GM19467 (cell line): Measurements from ENCODE around the gene EEFSEC.

Experiments
- ATAC-seq: cut with Tn5 transposase; IDR thresholded peaks from one replicate; pipeline ENCODE4 v1.9.1; 2021; ENCODE audit warnings: mild to moderate bottlenecking, moderate library complexity; ENCODE audit not compliant: unreplicated experiment

Gene EEFSEC

GRCh38 chr3:128180436-128180835 lies 27.2 kb downstream of the EEFSEC start:
- ATAC-seq, result no peak

- ATAC-seq, result no peak
Measured at GRCh38 chr3:128180913-128181312, 27.6 kb downstream of the EEFSEC start.

DNA sequence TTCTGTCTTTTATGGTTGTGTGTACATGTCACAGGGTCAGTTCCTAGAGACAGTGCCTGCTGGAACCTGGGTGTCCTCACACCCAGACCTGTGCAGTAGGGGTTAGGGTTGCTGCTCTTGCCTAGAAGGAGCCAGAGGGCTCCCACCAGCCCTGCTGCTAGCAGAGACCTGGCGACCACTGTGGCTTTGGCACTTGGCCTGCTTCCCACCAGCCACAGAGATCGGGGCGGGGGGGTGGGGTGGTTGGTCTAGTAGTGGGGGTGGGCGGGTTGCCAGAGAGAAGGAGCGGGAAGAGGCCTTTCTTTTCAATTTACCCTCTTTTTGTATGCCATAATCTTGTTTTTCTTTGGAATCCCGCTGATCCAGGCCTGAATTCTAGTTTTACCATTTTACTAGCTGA lies 29.4 kb downstream of the EEFSEC start:
- ATAC-seq, result no peak

DNA sequence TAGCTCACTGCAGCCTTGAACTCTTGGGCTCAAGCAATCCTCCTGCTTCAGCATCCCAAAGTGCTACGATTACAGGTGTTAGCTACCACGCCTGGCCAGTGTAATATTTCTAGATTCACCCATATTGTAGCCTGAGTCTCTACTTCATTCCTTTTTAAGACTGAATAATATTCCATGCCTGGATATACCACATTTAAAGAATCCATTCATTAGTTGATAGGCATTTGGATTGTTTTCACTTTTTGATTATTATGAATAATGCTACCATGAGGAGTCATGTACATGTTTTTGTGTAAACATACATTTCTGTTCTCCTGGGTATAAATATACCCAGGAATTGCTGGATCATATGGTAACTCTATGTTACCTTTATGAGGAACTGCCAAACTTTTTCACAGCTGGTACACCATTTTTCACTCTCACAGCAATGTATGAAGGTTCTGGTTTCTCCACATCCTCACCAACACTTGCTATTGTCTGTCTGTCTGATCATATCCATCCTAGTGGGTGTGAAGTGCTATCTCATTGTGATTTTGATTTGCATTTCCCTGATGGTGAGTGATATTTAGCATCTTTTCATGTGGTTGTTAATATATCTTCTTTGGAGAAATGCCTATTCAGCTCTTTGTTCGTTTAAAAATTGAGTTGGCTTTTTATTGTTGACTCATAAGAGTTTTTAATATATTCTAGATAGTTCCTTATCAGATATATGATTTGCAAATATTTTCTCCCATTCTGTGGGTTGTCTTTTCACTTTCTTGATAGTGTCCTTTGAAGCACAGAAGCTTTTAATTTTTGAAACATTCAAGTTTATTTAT lies 32.6 kb downstream of the EEFSEC start:
- no peak for ATAC-seq

- no peak for ATAC-seq
Measured at GRCh38 chr3:128187495-128187894, 34.2 kb downstream of the EEFSEC start.

DNA sequence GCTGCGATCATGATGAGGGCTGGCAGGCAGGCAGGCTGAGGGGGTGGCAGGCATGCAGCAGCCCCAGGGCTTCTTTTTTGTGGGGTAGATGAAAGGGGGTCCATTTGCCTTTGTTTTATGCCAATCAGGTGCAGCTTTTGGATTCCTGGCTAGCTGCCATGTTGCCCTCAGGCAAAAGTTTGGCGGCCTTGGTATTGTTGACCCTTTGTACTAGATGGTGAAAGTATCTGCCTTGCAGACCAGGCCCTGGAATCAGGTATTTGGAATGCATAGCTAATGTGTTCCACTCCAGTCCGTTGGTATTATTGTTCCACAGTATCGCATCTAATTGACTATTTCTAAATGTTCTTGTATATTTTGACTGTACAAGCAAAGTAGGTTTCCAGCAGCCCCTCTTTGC lies 35.0 kb downstream of the EEFSEC start:
- ATAC-seq, result no peak

DNA sequence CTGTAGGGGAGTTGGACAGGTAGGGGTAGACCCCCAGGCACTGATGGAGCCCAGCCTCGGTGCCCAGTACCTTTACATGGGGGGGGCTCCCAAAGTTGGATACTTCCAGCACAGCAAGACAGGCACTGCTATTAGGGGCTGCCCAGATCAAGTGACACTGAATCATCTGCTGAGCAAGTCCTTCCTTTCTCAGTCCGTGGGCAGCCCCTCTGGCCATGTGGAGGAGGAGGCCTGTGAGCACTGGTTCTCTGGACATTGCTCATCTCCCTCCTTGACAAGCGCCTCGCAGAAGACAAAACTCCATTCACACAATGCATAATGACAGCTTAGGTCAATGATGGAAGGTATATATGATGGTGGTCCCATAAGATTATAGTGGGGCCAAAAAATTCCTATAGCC lies 35.7 kb downstream of the EEFSEC start:
- no peak for ATAC-seq

- ATAC-seq, result no peak
Measured at GRCh38 chr3:128190501-128190900, 37.2 kb downstream of the EEFSEC start.

GRCh38 chr3:128192131-128192530 lies 38.9 kb downstream of the EEFSEC start:
- no peak for ATAC-seq

DNA sequence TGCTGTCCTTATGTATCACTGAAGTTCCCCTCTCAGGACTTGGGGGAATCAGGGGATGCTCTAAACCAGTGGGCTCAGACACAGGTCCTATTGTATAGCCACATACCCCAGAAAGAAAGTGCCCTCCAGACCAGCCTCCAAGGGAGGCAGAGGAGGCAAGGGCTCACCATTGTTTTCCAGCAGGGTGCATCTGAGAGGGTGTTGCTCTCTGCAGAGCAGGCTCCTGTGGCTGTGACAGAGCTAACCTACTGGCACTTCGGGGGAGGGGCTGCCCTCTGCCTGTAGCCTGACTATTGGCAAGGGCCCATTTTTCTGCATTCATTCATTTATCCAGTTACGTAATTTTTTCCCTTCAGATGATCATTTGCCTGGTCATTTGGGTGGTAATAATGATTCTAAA lies 39.9 kb downstream of the EEFSEC start:
- no peak for ATAC-seq

DNA sequence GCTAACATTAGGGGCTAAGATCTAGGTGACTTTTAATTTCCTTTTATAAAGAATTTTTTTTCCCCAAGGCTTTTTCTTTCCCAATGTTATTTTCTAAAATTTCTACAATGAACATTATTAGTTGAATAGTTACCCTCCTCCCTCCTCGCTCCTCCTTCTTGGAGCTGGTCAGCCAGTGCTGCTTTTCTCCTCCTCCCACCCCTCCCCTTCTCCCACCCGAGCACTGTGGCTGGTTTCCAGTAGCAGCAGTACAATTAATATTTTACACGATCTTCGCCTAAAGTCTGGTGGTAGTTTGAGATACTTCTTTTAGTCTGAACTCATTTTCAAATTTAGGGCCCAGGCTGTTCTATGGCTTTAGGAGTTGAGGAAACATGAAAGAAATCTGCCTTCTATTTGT lies 41.6 kb downstream of the EEFSEC start:
- no peak for ATAC-seq

DNA sequence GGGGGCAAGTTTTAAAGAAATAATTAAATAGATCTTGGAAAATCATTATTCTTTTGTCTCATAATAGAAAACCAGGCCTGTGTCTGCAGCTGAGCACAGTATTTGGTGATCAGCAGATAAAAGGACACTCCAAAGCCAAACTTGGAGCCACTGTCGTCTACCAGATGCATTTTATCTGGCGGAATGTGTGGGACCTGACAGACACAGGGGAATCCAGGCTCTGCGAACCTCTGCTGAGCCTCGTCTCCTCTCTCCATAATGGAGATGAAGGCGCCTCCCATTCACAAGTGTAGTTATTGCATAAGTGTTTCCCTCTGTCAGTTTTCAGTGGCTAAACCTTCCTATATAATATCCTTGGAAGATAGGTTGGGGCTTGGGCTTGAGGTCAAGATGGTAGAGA lies 42.1 kb downstream of the EEFSEC start:
- no peak for ATAC-seq

DNA sequence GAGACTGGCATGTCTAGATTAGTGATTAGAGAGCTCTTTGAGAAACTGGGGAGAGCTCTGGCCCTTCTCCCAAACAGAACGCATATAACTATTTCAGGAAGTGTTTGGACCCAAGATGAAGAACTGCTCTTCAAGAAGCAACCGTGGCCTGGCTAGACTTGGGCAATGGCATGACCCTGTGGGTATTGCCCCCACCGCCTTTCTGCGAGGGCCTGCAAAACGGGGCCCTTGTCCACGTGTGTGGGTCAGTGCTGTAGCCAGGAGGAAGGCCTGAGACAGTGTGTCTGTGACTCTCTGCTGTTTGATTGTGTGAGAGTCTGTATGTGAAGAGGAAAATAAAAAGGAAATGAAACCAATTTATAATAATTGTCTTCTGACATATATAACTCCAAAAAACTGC lies 42.5 kb downstream of the EEFSEC start:
- no peak for ATAC-seq

GRCh38 chr3:128196647-128197046 lies 43.4 kb downstream of the EEFSEC start:
- no peak for ATAC-seq

DNA sequence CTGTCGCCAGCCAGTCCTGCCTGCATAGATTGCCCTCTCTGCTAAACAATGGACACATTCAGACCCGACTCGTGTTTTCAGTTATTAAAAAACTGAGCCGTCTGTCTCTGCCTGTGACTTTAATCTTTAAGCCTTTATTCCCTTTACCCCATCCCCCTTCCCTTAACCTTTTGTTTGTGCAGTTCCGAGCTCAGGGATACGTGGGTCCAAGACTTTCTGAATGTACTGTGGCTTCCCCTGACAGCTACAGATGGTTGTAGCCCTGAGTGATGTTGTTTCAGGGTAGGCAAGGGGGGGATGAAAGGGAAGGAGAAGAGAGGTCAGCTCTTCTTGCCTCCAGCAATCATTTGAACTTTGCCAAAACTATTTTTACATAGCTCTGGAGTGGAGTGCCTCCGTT lies 44.6 kb downstream of the EEFSEC start:
- ATAC-seq, result no peak

DNA sequence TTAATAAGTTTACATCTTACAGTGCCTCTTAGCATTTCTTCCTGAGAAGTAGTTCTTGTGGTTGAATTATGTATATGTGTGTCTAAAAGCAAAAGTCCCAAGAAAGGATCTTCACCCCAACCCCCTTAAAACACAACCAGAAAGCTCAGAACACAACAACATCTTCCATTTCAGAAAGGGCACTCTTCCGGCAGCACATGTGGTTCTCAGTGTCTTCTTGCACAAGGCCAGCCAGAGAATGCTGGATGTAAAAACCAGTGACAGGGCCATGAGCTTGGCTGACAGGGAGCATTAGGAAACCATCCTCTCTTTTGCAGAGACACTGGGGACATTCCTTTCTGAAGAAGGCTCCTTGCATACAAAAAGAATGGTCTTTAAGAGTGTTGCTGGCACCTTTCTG lies 45.0 kb downstream of the EEFSEC start:
- ATAC-seq, result no peak

DNA sequence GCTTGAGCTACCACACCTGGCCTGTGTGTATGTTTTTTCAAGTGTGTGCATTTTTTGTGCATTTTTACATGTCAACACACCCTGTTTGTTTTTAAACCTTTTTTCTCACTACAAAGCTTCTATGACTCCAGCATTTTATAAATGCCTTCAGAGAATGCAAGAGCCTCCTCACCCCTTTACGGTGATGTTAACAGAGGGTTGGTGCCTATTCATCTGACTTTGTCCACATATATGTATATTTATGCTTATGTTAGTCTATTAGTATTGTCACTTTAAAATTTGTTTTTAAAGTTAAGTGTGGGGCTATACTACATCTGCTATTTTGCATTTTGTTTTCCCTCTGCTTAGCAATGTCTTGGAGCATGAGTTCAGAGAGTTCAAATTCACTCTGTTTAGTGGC lies 45.8 kb downstream of the EEFSEC start:
- no peak for ATAC-seq

GRCh38 chr3:128201158-128201755 lies 48.0 kb downstream of the EEFSEC start:
- ATAC-seq, result no peak

GRCh38 chr3:128203169-128203568 lies 49.9 kb downstream of the EEFSEC start:
- ATAC-seq, result no peak

DNA sequence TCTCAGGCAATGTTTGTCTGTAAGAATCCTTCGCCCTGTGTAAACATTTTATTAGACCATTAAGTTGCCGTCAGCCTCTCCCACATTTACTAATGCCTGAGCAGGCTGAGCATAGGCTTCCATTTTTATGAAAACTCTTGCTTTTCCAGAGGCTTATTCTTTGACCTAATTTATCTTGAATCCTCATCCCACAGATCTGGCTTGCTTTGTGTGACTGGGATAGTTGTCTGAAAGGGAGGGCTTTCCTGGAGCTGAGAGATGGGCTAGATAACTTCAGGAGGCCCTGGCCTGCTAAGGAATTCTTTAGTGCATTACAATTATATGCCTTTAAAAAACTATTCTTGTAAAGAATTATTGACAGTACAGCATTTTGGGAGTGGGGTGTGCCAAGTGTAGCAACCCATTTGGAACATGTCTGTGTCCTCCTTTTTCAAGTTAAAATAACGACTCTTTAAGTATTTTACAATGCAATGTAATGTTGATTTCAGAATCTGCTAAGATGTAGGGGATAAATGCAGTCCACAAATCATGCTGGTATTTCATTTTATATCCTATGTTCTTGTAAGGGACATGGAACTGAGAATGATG lies 52.4 kb downstream of the EEFSEC start:
- no peak for ATAC-seq

- no peak for ATAC-seq
Measured at GRCh38 chr3:128207951-128208350, 54.7 kb downstream of the EEFSEC start.

DNA sequence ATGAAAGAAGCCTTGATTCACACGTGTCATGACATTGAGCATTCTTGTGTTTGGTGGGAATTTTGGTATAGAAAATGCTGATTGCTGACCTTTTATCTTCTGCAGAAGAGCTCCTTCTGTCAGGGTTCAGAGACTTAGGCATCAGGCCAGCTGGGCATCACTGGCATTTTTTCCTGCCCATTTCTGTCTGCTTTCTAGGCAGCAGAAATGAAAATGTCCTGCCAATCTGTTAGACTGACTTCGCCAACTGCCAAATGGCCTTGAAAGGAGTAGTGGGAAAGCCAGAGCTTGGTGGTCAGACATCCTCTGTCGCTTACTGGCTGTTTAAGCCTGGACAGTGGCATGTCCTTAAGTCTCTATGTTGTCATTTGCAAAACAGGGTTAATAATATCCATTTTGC lies 57.4 kb downstream of the EEFSEC start:
- no peak for ATAC-seq
